Activated CD8-positive, alpha-beta T cell treated with anti-CD3 and anti-CD28 coated beads for 36 hours (primary cell): Measurements from ENCODE around the gene PRDM2. TPM values are rescaled to one million over a fixed set of nuclear protein-coding genes. Genes with fewer than 3 reads are reported as not detected.
"Not testable (repeated sequence)": the region's sequence is repeated elsewhere in the genome, so short reads cannot be mapped to it uniquely, and the experiment has no call there.

Experiments
- ATAC-seq: fragments of 200-7000 bp; cut with Tn5 transposase; one replicate; pipeline ENCODE4 v1.10.0; 2021; ENCODE audit warnings: mild to moderate bottlenecking, moderate library complexity
- CTCF ChIA-PET: fragments of 350-600 bp; sonication (Branson Sonifier 250); formaldehyde crosslinking; loops from one replicate; lab custom pipeline; 2021; ENCODE audit warnings: antibody characterized with exemption; lab: Charles Lee
- POLR2A ChIA-PET: fragments of 350-600 bp; sonication (Branson Sonifier 250); formaldehyde crosslinking; loops from one replicate; lab custom pipeline; 2021; ENCODE audit warnings: antibody characterized with exemption; lab: Charles Lee
- DNase-seq: peaks from one replicate; pipeline ENCODE4 v3.0.0-alpha.2; 2020
- H3K27ac Mint-ChIP-seq: one replicate; pipeline ENCODE4 v1.8.0; 2021; ENCODE audit warnings: mild to moderate bottlenecking, mixed read lengths
- H3K27me3 Mint-ChIP-seq: one replicate; pipeline ENCODE4 v1.8.0; 2021; ENCODE audit warnings: mixed read lengths
- H3K36me3 Mint-ChIP-seq: one replicate; pipeline ENCODE4 v1.8.0; 2021; ENCODE audit warnings: low read depth, mixed read lengths
- H3K4me1 Mint-ChIP-seq: one replicate; pipeline ENCODE4 v1.8.0; 2021; ENCODE audit warnings: low read depth, mixed read lengths
- H3K4me3 Mint-ChIP-seq: one replicate; pipeline ENCODE4 v1.8.0; 2021; ENCODE audit warnings: mild to moderate bottlenecking, moderate library complexity, mixed read lengths
- H3K9me3 Mint-ChIP-seq: one replicate; pipeline ENCODE4 v1.8.0; 2021; ENCODE audit warnings: mixed read lengths
- intact Hi-C: fragments of 100-400 bp; cut with micrococcal nuclease; formaldehyde crosslinking; loops from one replicate; pipeline ENCODE4 v1.10.0; 2022
- total RNA-seq, 2 experiments: library from RNA; stranded (reverse); gene quantifications; one replicate each; pipeline ENCODE4 v1.2.3, GENCODE V29; 2021
- TF ChIP-seq, protein P1 (sequence below): fragments of 200-600 bp; IDR thresholded peaks from one replicate; pipeline ENCODE4 v1.8.0; 2022; ENCODE audit warnings: antibody characterized with exemption, mild to moderate bottlenecking

PRDM2 gene
- total RNA-seq, 2 experiments from 2014 or later = 41.2 to 43.6 TPM

GRCh38 chr1:13675151-13675651, 24.8 kb upstream of the PRDM2 start:
- no peak for ATAC-seq
- peaks cover 4% of the 10 kb centered on the region for H3K27me3 Mint-ChIP-seq
- POLR2A ChIA-PET = no interaction called here
- no peak overlapping the region for H3K27ac Mint-ChIP-seq
- intact Hi-C loops = no loop called here
- TF ChIP-seq, protein P1, sequence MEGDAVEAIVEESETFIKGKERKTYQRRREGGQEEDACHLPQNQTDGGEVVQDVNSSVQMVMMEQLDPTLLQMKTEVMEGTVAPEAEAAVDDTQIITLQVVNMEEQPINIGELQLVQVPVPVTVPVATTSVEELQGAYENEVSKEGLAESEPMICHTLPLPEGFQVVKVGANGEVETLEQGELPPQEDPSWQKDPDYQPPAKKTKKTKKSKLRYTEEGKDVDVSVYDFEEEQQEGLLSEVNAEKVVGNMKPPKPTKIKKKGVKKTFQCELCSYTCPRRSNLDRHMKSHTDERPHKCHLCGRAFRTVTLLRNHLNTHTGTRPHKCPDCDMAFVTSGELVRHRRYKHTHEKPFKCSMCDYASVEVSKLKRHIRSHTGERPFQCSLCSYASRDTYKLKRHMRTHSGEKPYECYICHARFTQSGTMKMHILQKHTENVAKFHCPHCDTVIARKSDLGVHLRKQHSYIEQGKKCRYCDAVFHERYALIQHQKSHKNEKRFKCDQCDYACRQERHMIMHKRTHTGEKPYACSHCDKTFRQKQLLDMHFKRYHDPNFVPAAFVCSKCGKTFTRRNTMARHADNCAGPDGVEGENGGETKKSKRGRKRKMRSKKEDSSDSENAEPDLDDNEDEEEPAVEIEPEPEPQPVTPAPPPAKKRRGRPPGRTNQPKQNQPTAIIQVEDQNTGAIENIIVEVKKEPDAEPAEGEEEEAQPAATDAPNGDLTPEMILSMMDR = no peak
- H3K4me1 Mint-ChIP-seq = no peaks in the 10 kb centered on the region
- no peaks in the 10 kb centered on the region for H3K9me3 Mint-ChIP-seq
- no peaks in the 10 kb centered on the region for H3K36me3 Mint-ChIP-seq
- H3K4me3 Mint-ChIP-seq = no peak overlapping the region
- DNase-seq = no peak
- CTCF ChIA-PET = interaction anchor here (1.2 kb wide), 1 partner anchor 10 kb away, joined by 4 read pairs; no protein-coding TSS in a partner anchor

- DNase-seq (no peak), ATAC-seq (no peak)
- Mint-ChIP-seq H3K4me3 (no peak overlapping the region), H3K27ac (no peak overlapping the region), H3K27me3 (peaks cover 13% of the 10 kb centered on the region), H3K4me1 (no peaks in the 10 kb centered on the region), H3K36me3 (no peaks in the 10 kb centered on the region), H3K9me3 (no peaks in the 10 kb centered on the region)
- TF ChIP-seq, protein P1 = no peak
- CTCF ChIA-PET = interaction anchor here (1.7 kb wide), 1 partner anchor 12 kb away, joined by 4 read pairs; no protein-coding TSS in a partner anchor
- intact Hi-C loops = no loop called here
- POLR2A ChIA-PET = no interaction called here
Observed at GRCh38 chr1:13677896-13678295, 22.1 kb upstream of the PRDM2 start.

DNA sequence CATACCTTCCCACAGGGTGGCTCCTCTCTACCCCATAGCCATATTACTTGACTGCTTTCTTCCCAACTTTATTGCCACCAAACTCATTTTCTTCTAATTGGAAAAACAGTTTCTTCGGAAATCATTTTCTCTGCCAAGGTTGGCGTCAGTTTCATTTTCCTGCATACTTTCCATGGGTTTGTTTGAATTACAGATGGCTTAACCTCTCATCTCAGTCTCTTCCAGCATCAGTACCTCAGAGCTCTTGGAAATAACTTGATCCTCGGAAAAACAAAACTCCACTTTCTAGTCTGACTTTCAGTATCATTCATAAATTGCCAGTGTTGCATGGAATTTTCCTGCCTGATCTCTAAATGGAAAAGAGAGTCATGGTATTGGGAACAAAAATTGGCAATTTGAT, 20.3 kb upstream of the PRDM2 start:
- H3K36me3 Mint-ChIP-seq = no peaks in the 10 kb centered on the region
- H3K4me3 Mint-ChIP-seq = no peak overlapping the region
- H3K4me1 Mint-ChIP-seq = no peaks in the 10 kb centered on the region
- no peaks in the 10 kb centered on the region for H3K9me3 Mint-ChIP-seq
- DNase-seq (no peak), ATAC-seq (no peak)
- POLR2A ChIA-PET = interaction anchor here (0.5 to 0.6 kb wide), 2 partner anchors 114 to 244 kb away, joined by 3 read pairs; no protein-coding TSS in a partner anchor
- CTCF ChIA-PET = interaction anchor here (1.1 to 1.2 kb wide), 2 partner anchors 15 to 20 kb away, joined by 3 to 5 read pairs; partner anchors contain the start of gene PRDM2
- H3K27ac Mint-ChIP-seq = no peak overlapping the region
- TF ChIP-seq, protein P1 = no peak
- intact Hi-C loops = no loop called here
- H3K27me3 Mint-ChIP-seq = peaks cover 13% of the 10 kb centered on the region

- CTCF ChIA-PET, H3K9me3 Mint-ChIP-seq, POLR2A ChIA-PET, H3K4me1 Mint-ChIP-seq, H3K4me3 Mint-ChIP-seq, intact Hi-C loops, H3K36me3 Mint-ChIP-seq, H3K27ac Mint-ChIP-seq, DNase-seq, ATAC-seq: not testable (repeated sequence)
- H3K27me3 Mint-ChIP-seq = peaks cover 13% of the 10 kb centered on the region
Observed at GRCh38 chr1:13680609-13681008, 19.4 kb upstream of the PRDM2 start.

GRCh38 chr1:13681921-13682320, 18.1 kb upstream of the PRDM2 start:
- Mint-ChIP-seq H3K27me3 (peaks cover 13% of the 10 kb centered on the region), H3K36me3 (no peaks in the 10 kb centered on the region), H3K4me1 (no peaks in the 10 kb centered on the region), H3K9me3 (no peaks in the 10 kb centered on the region), H3K27ac (no peak overlapping the region), H3K4me3 (no peak overlapping the region)
- ATAC-seq = no peak
- TF ChIP-seq, protein P1 = no peak
- ChIA-PET CTCF (no interaction called here), POLR2A (no interaction called here)
- intact Hi-C loops = no loop called here
- no peak for DNase-seq
